Measurements from ENCODE around the gene CELF1. TPM values are rescaled to one million over a fixed set of nuclear protein-coding genes. Genes with fewer than 3 reads are reported as not detected.

The CELF1 gene
- total and polyA plus RNA-seq, 10 of the 15 experiments (the other 5 are each of a cell fraction or from before 2014, with no cell fraction given), result 35.3 to 128 (median 85.7) TPM

DNA sequence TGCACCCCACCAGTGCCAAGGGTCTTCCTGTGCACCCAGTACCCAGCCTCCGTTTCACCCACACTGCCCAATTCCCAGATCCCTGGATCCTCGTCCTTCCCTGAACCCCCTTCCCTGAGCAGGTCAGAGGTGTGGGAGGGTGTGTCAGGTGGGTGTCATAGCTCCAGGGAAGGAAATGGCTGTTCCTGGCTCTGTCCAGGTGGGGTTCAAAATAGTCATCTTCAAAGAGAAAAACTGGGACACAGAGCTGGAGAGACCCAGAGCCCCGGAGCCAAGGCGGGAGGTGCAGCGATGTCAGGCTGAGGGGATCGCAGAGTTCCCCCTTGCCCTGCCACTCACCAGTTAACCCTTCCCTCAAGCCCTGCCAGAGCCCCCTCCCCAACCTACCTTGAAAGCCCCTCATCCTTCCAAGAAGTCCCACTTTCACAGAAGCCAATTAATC is 40.6 kb upstream of the CELF1 start:
- H3K9me3 ChIP-seq (replicated peaks; ENCODE audit: control insufficient read depth, insufficient read depth, low read length), result no peaks in the 10 kb centered on the region
- no peaks in the 10 kb centered on the region for H4K20me1 ChIP-seq (ENCODE audit: control insufficient read depth, insufficient read depth)
- H2AFZ ChIP-seq (ENCODE audit: control insufficient read depth, low read depth, low read length), result no peak overlapping the region
- H3K9ac ChIP-seq (ENCODE audit: control insufficient read depth, insufficient read depth, low read length), result no peak overlapping the region
- H3K79me2 ChIP-seq (ENCODE audit: control insufficient read depth, insufficient read depth, low read length), result no peaks in the 10 kb centered on the region
- H3K4me1 ChIP-seq (ENCODE audit: control insufficient read depth, insufficient read depth, low read length), result peaks cover 7% of the 10 kb centered on the region
- ChIA-PET SMC1A (ENCODE audit: uncharacterized antibody, unreplicated experiment) (interaction anchor here (0.6 to 1.2 kb wide), 2 partner anchors 95 to 378 kb away, joined by 3 read pairs; no protein-coding TSS in a partner anchor), RAD21 (ENCODE audit: unreplicated experiment) (no interaction called here), CTCF (no interaction called here), POLR2A (no interaction called here)
- 0 out of 2 replicates have a peak overlapping the region, but pooled peaks have one; percentile 17 for H3K4me2 ChIP-seq (ENCODE audit: control insufficient read depth, insufficient read depth)
- ATAC-seq (no peak), FAIRE-seq (no peak), DNase-seq (ENCODE audit: low read depth, low spot score) (no peak)
- TF ChIP-seq PML (IDR thresholded peaks at IDR 0.05; ENCODE audit: low read length), result no peak
- in situ Hi-C loops (cut with MboI) (no loop called here), intact Hi-C loops (cut with micrococcal nuclease; ENCODE audit: unreplicated experiment) (no loop called here)
- peaks cover 3 to 23% of the 10 kb centered on the region in 2 experiments for H3K27me3 ChIP-seq (replicated peaks in 1 of 2; ENCODE audit: control insufficient read depth in 2 of 2, insufficient read depth in 2 of 2, low read length in 1 of 2)
- no TSS peak for BruUV-seq (replicated peaks)
- WGBS (ENCODE audit: insufficient coverage, insufficient replicate concordance, low lambda C conversion rate, missing lambda C conversion rate), result 16% methylated on average over 6 of the region's 6 CpGs
- H3K36me3 ChIP-seq (ENCODE audit: control insufficient read depth in 2 of 2, insufficient read depth in 2 of 2, low read length in 1 of 2), result no peaks in the 10 kb centered on the region
- no peak overlapping the region for H3K27ac ChIP-seq (ENCODE audit: control insufficient read depth, insufficient read depth)
- H3K4me3 ChIP-seq, result no peak overlapping the region

DNA sequence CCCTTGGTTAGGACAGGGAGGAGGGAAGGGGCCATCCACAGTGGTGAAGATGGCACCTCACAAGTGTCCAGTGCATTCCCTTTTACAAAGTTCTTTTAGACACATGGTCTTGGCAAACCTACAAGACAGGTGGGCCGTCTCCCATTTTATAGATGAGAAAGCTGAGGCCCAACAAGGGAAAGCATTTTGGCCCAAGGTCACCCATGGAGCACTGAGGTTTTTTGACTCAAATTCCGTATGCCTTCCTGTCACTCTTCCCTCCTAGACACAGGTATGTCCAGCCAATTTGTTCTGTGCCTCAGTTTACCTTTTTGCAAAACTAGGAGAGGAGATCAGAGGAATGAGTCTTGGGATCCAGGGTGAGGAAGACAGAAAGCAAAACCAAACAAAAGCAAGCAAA is 40.0 kb upstream of the CELF1 start:
- H2AFZ ChIP-seq (ENCODE audit: control insufficient read depth, low read depth, low read length), result no peak overlapping the region
- no peaks in the 10 kb centered on the region for H3K79me2 ChIP-seq (ENCODE audit: control insufficient read depth, insufficient read depth, low read length)
- ATAC-seq, result no peak
- in situ Hi-C loops (cut with MboI) (no loop called here), intact Hi-C loops (cut with micrococcal nuclease; ENCODE audit: unreplicated experiment) (no loop called here)
- no peak for FAIRE-seq
- DNase-seq (ENCODE audit: low read depth, low spot score), result no peak
- no TSS peak for BruUV-seq (replicated peaks)
- POLR2A ChIA-PET, result no interaction called here
- H3K9me3 ChIP-seq (replicated peaks; ENCODE audit: control insufficient read depth, insufficient read depth, low read length), result no peaks in the 10 kb centered on the region
- no peak overlapping the region for H3K9ac ChIP-seq (ENCODE audit: control insufficient read depth, insufficient read depth, low read length)
- SMC1A ChIA-PET (ENCODE audit: uncharacterized antibody, unreplicated experiment), result interaction anchor here (0.6 to 1.2 kb wide), 2 partner anchors 95 to 378 kb away, joined by 3 read pairs; no protein-coding TSS in a partner anchor
- H3K4me2 ChIP-seq (ENCODE audit: control insufficient read depth, insufficient read depth), result no peak overlapping the region
- H3K4me3 ChIP-seq, result no peak overlapping the region
- no peaks in the 10 kb centered on the region for H3K36me3 ChIP-seq (ENCODE audit: control insufficient read depth in 2 of 2, insufficient read depth in 2 of 2, low read length in 1 of 2)
- peaks cover 7% of the 10 kb centered on the region for H3K4me1 ChIP-seq (ENCODE audit: control insufficient read depth, insufficient read depth, low read length)
- RAD21 ChIA-PET (ENCODE audit: unreplicated experiment), result no interaction called here
- peaks cover 3 to 23% of the 10 kb centered on the region in 2 experiments for H3K27me3 ChIP-seq (replicated peaks in 1 of 2; ENCODE audit: control insufficient read depth in 2 of 2, insufficient read depth in 2 of 2, low read length in 1 of 2)
- CTCF ChIA-PET, result no interaction called here
- 42% methylated on average over 2 of the region's 2 CpGs for WGBS (ENCODE audit: insufficient coverage, insufficient replicate concordance, low lambda C conversion rate, missing lambda C conversion rate)
- no peak overlapping the region for H3K27ac ChIP-seq (ENCODE audit: control insufficient read depth, insufficient read depth)
- no peaks in the 10 kb centered on the region for H4K20me1 ChIP-seq (ENCODE audit: control insufficient read depth, insufficient read depth)
- TF ChIP-seq JUND (IDR thresholded peaks at IDR 0.05; ENCODE audit: low read depth, low read length), result no peak
- TF ChIP-seq, protein P1, sequence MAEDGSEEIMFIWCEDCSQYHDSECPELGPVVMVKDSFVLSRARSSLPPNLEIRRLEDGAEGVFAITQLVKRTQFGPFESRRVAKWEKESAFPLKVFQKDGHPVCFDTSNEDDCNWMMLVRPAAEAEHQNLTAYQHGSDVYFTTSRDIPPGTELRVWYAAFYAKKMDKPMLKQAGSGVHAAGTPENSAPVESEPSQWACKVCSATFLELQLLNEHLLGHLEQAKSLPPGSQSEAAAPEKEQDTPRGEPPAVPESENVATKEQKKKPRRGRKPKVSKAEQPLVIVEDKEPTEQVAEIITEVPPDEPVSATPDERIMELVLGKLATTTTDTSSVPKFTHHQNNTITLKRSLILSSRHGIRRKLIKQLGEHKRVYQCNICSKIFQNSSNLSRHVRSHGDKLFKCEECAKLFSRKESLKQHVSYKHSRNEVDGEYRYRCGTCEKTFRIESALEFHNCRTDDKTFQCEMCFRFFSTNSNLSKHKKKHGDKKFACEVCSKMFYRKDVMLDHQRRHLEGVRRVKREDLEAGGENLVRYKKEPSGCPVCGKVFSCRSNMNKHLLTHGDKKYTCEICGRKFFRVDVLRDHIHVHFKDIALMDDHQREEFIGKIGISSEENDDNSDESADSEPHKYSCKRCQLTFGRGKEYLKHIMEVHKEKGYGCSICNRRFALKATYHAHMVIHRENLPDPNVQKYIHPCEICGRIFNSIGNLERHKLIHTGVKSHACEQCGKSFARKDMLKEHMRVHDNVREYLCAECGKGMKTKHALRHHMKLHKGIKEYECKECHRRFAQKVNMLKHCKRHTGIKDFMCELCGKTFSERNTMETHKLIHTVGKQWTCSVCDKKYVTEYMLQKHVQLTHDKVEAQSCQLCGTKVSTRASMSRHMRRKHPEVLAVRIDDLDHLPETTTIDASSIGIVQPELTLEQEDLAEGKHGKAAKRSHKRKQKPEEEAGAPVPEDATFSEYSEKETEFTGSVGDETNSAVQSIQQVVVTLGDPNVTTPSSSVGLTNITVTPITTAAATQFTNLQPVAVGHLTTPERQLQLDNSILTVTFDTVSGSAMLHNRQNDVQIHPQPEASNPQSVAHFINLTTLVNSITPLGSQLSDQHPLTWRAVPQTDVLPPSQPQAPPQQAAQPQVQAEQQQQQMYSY (CRISPR knock-in tag; IDR thresholded peaks at IDR 0.05), result no peak
- TF ChIP-seq, protein P2, sequence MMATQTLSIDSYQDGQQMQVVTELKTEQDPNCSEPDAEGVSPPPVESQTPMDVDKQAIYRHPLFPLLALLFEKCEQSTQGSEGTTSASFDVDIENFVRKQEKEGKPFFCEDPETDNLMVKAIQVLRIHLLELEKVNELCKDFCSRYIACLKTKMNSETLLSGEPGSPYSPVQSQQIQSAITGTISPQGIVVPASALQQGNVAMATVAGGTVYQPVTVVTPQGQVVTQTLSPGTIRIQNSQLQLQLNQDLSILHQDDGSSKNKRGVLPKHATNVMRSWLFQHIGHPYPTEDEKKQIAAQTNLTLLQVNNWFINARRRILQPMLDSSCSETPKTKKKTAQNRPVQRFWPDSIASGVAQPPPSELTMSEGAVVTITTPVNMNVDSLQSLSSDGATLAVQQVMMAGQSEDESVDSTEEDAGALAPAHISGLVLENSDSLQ (IDR thresholded peaks at IDR 0.05), result no peak
- no peak for TF ChIP-seq NFYB (IDR thresholded peaks at IDR 0.05; ENCODE audit: insufficient read depth, low read depth, low read length)
- TF ChIP-seq ATF7 (IDR thresholded peaks at IDR 0.05; ENCODE audit: low read depth), result no peak
- TF ChIP-seq, protein P3, sequence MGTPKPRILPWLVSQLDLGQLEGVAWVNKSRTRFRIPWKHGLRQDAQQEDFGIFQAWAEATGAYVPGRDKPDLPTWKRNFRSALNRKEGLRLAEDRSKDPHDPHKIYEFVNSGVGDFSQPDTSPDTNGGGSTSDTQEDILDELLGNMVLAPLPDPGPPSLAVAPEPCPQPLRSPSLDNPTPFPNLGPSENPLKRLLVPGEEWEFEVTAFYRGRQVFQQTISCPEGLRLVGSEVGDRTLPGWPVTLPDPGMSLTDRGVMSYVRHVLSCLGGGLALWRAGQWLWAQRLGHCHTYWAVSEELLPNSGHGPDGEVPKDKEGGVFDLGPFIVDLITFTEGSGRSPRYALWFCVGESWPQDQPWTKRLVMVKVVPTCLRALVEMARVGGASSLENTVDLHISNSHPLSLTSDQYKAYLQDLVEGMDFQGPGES (IDR thresholded peaks at IDR 0.05), result no peak
- TF ChIP-seq, protein P4, sequence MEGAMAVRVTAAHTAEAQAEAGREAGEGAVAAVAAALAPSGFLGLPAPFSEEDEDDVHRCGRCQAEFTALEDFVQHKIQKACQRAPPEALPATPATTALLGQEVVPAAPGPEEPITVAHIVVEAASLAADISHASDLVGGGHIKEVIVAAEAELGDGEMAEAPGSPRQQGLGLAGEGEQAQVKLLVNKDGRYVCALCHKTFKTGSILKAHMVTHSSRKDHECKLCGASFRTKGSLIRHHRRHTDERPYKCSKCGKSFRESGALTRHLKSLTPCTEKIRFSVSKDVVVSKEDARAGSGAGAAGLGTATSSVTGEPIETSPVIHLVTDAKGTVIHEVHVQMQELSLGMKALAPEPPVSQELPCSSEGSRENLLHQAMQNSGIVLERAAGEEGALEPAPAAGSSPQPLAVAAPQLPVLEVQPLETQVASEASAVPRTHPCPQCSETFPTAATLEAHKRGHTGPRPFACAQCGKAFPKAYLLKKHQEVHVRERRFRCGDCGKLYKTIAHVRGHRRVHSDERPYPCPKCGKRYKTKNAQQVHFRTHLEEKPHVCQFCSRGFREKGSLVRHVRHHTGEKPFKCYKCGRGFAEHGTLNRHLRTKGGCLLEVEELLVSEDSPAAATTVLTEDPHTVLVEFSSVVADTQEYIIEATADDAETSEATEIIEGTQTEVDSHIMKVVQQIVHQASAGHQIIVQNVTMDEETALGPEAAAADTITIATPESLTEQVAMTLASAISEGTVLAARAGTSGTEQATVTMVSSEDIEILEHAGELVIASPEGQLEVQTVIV (IDR thresholded peaks at IDR 0.05; ENCODE audit: borderline replicate concordance, partially characterized antibody), result no peak
- no peak for TF ChIP-seq ZNF274 (IDR thresholded peaks at IDR 0.05; ENCODE audit: insufficient read depth, insufficient read length)
